ENCODE data around the gene PA2G4. TPM values are rescaled to one million over a fixed set of nuclear protein-coding genes. Genes with fewer than 3 reads are reported as not detected.

The PA2G4 gene
- total and polyA plus RNA-seq, 2 of the 4 experiments (the other 2 are of a cell fraction): 158 to 198 TPM

GRCh38 chr12:56151672-56152131 lies 47.3 kb downstream of the PA2G4 start:
- POLR2A ChIA-PET (ENCODE audit: unreplicated experiment): interaction anchor here (0.6 kb wide), 1 partner anchor 14 kb away, joined by 3 read pairs; no protein-coding TSS in a partner anchor
- H3K18ac ChIP-seq (ENCODE audit: low read depth, low read length): no peak overlapping the region
- H4K91ac ChIP-seq (ENCODE audit: insufficient read depth, low read depth, low read length): peak overlapping the region; percentile 61
- H2BK20ac ChIP-seq (ENCODE audit: low read depth, low read length): peak overlapping the region; percentile 2; the same call in 1 of the 2 replicates
- H4K20me1 ChIP-seq (ENCODE audit: insufficient read depth, low read length): no peaks in the 10 kb centered on the region
- H3K27ac ChIP-seq (ENCODE audit: insufficient read depth, low read length): peak overlapping the region; percentile 60
- in situ Hi-C loops (cut with MboI; ENCODE audit: low sequenced_read_pairs): no loop called here
- peaks cover 7% of the 10 kb centered on the region for H3K36me3 ChIP-seq (ENCODE audit: control insufficient read depth, insufficient read depth, low read length)
- H2AK9ac ChIP-seq (replicated peaks; ENCODE audit: low read depth, low read length, poor library complexity): peak overlapping the region; percentile 100
- peak overlapping the region; percentile 78 for H3K23ac ChIP-seq (ENCODE audit: low read depth, low read length)
- H2AK5ac ChIP-seq (ENCODE audit: low read depth, low read length): peak overlapping the region; percentile 94
- peak overlapping the region; percentile 66 for H3K4me3 ChIP-seq (ENCODE audit: insufficient read depth, low read depth, low read length)
- ATAC-seq (ENCODE audit: low read depth) (peak; percentile 5), DNase-seq (no peak)
- H3K14ac ChIP-seq (replicated peaks; ENCODE audit: low read depth, low read length): peak overlapping the region; percentile 72
- peak overlapping the region; percentile 93 for H2AFZ ChIP-seq (replicated peaks; ENCODE audit: low read length, poor library complexity)
- peaks cover 22 to 47% of the 10 kb centered on the region in 2 experiments for H3K79me1 ChIP-seq (ENCODE audit: low read depth in 1 of 2, low read length in 2 of 2)
- CTCF ChIA-PET: no interaction called here
- H3K9me3 ChIP-seq (ENCODE audit: control insufficient read depth, insufficient read depth, low read length): no peaks in the 10 kb centered on the region
- peak; percentile 6; the same call in 1 of the 2 replicates for TF ChIP-seq CTCF (conservative IDR thresholded peaks at IDR 0.05; ENCODE audit: low read depth, low read length)
- no peak for TF ChIP-seq USF2 (IDR thresholded peaks at IDR 0.05; ENCODE audit: low read depth, low read length)
- 0% methylated on average over 1 of the region's 12 CpGs; no CpG with 5 or more reads in 1 of the 2 experiments for WGBS, 2 experiments (ENCODE audit: extremely low coverage in 2 of 2, insufficient read length in 1 of 2)
- H3K9ac ChIP-seq (ENCODE audit: low read depth, low read length): peak overlapping the region; percentile 75
- peaks cover 10% of the 10 kb centered on the region for H3K4me1 ChIP-seq (ENCODE audit: control insufficient read depth, insufficient read depth, low read length)
- no peaks in the 10 kb centered on the region for H3K27me3 ChIP-seq (ENCODE audit: control insufficient read depth, insufficient read depth, low read length)
- peak overlapping the region; percentile 97 to 98 for H4K8ac ChIP-seq (ENCODE audit: low read depth in 2 of 2, low read length in 2 of 2)
- intact Hi-C loops (cut with micrococcal nuclease): no loop called here
- H3K56ac ChIP-seq (ENCODE audit: extremely low read depth, insufficient read depth, low read length): peak overlapping the region; percentile 63
- H2BK5ac ChIP-seq (ENCODE audit: low read depth, low read length, poor library complexity, severe bottlenecking): peak overlapping the region; percentile 38
- BruUV-seq (replicated peaks): no TSS peak
- peak overlapping the region; percentile 88 for H3K4ac ChIP-seq (ENCODE audit: low read depth, low read length)
- H4K5ac ChIP-seq (ENCODE audit: low read depth, low read length): peak overlapping the region; percentile 91
- peak overlapping the region; percentile 88; the same call in 2 of the 3 replicates for H2BK15ac ChIP-seq (ENCODE audit: low read depth, low read length)
- dilution Hi-C loops (cut with HindIII; ENCODE audit: low sequenced_read_pairs, unreplicated experiment): no loop called here
- H2BK120ac ChIP-seq (ENCODE audit: low read depth, low read length): peak overlapping the region; percentile 57
- H3K4me2 ChIP-seq (ENCODE audit: low read depth, low read length): peak overlapping the region; percentile 83
- H3K9me1 ChIP-seq (ENCODE audit: insufficient read depth, low read length): peaks cover 17% of the 10 kb centered on the region
